COLO668 (cell line): ENCODE measurements around the gene VSIG4.

Experiments
- DNase-seq: peaks from one replicate; lab custom pipeline; 2025; ENCODE audit not compliant: unreplicated experiment; lab: John Stamatoyannopoulos, UW

The VSIG4 gene

GRCh38 chrX:66024092-66024467, 15.8 kb downstream of the VSIG4 start:
- DNase-seq: no peak

DNA sequence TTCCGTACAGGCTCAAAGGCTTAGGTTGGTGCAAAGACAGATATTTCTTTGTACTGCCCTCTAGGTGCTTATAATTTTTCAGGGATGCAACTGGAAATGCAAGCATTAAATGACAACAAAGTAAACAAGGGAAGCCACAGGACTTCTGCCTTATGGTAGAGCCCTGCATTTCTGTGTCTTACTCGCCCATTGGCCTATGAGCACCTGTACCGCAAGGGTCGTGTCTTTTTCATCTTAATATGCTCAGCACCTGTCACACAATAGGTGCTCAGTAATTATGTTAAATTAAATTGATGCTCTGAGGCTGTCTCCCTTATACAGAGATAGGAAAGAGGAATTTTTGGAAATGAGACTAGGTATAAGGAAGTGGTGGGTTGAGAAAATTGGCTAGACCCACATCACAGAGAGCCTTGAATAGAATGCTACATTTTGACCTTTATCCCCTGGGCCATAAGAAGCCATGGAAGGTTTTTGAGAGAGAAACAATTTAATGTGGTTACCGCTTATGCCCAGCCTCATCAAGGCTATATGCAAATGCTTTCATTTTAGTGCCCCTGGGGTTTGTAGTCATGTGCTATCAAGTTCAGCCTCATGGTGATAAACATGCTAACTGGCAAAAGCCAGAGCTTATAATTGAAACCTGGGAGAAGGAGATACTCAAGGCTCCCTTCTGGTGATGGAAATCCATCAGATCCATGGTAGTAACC, 16.3 kb downstream of the VSIG4 start:
- no peak for DNase-seq

- no peak for DNase-seq
Observed at GRCh38 chrX:66022632-66023384, 17.1 kb downstream of the VSIG4 start.

- no peak for DNase-seq
Observed at GRCh38 chrX:66021765-66022631, 17.9 kb downstream of the VSIG4 start.

DNA sequence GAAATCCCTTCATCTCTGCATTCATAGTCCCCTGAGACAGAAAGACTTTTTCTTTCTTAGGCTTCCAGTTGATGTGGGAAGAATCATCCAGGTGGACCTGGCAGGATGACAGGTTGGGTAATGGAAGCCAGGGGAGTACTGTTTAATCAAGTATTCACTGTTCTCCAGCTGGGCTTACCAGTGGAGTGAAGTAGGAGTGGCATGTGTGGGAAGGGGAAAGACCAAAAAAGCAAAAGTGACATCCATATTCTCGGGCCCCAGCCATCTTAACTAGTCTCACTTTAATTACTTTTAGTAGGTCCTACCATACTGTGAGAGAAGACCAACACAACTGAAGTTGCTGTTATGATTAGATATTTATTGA, 18.5 kb downstream of the VSIG4 start:
- no peak for DNase-seq

DNA sequence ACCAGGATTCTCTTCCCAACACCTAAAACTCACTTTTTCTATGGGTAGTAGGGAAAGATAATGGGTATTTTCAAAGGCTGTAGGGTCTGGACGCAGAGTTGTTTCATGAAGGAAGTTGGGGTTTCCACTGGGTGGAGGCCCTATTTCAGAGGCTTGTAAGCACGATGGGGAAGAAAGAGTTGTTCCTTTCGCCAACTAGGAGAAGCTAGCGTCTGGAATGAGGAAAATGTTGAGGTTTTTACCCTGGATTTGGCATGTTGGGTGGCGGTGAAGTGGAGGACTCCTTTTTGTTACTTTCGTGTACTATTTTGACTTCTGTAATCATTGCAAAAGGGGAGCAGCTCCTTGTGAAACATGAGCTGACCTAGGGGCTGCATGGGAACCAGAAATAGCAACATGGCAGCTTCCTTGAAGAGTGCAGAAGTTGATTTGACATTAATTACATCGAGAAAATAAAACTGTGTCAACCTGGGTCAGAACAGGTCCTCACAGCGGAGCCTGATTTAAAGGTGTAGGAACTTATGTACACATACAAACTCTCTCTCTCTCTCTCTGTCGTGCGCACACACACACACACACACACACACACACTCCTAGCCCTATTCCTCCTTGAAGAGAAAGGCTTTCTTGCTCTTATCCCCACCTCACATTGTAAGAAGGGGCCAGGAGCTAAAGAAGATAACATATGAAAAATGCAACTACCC, 19.1 kb downstream of the VSIG4 start:
- no peak for DNase-seq

DNA sequence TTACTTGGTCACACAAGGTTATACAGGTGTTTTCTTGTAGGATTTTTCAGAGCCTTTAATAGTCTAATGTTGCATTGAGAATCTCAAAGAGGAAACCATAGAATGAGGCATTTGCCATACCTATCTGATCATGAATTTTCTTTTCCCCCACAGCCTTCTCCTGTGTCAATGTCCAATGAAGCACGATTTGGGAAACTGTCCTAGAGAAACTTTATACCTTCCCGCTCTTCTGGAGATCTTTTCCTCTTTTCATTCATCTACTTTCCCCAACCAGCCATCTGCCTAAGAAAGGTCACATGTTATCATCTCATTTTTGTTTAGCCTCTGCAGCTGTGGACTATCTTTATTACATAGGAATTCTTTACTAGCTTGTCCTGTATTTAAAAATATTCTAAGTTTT, 19.9 kb downstream of the VSIG4 start:
- no peak for DNase-seq

DNA sequence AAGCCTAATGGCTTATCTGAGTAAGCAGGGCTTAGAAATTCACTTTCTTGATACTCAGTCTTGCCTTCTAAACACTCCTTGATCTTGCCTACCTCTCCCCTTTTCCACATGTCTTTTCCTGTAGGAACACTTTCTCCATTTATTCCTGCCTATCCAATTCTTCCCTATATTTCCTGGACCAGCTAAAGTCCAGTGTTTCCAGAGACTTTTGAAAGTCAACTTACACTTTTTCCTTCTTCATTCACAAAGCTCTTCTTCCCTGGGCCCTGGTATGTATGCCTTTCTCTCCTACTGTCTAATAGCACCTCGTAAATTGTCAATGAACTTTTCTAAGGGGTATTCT, 20.6 kb downstream of the VSIG4 start:
- DNase-seq: no peak

DNA sequence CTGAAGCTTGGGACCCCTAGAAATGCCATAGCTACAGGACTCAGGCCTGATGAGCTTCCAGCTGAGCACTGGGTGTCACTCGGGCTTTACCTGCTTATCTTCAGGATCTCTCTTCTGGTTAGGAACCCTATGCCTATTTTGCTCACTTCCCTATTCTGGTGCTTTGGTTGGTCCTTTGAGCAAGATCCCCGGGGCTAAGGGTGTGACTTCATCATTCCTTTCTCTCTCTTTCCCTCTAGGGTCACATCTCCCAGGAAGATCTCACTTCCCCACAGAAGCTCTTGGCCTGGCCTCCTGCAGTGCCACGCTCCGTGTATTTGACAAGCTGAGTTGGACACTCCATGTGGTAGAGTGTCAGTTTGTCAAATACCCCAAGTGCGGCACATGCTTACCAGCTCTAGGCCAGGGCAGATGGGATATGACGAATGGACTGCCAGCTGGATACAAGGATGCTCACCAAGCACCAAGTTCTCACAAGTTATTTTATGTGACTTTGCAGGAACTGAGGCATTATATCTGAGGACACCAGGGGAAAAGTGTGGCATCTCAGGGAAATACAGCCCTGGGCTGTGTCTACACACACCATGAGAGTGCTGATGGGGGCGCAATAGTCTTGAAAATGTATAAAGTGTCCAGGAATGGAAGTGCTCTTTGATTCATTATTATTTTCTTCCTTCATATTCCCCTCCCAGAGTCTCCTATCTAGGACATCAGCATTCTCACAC, 21.1 kb downstream of the VSIG4 start:
- no peak for DNase-seq

- DNase-seq: no peak
Observed at GRCh38 chrX:66017659-66018170, 22.2 kb downstream of the VSIG4 start.

DNA sequence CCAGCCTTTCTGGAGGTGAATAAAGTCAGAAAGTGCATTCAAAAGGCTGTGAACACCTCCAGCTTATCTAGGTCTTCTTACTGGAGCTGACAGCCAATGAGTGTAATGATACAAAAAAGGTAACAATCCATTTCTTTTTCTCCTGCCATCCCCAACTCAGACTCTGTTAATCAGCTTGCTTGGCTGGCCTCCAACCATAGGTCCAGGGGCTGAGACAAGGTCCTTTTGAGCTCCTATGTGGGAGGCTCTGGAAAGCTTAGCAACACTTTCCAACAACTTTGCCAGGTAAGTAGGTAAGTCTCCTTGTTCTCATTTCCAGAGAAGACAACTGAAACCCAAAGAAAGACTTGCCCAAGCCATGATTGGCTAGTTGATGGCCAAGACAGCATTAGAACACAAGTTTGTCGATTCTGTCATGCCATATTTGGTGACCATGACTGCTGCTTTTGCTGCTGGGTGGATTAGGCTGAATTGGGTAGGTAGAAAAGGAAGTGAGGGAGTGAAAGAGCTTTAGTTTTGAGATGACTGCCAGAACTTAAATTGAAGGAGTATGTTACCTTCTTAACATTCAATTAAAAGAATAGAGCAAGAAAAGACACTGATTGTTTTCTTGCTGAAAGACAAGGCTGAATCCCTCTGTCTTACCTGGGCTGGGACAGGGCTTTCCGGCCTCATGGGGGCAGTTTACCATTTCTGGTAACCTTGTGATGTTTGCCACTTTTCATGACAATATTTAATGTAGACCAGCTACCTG, 22.8 kb downstream of the VSIG4 start:
- no peak for DNase-seq

- DNase-seq: no peak
Observed at GRCh38 chrX:66015900-66016689, 23.8 kb downstream of the VSIG4 start.

GRCh38 chrX:66015152-66015831, 24.6 kb downstream of the VSIG4 start:
- DNase-seq: no peak

- no peak for DNase-seq
Observed at GRCh38 chrX:66014556-66014955, 25.3 kb downstream of the VSIG4 start.

DNA sequence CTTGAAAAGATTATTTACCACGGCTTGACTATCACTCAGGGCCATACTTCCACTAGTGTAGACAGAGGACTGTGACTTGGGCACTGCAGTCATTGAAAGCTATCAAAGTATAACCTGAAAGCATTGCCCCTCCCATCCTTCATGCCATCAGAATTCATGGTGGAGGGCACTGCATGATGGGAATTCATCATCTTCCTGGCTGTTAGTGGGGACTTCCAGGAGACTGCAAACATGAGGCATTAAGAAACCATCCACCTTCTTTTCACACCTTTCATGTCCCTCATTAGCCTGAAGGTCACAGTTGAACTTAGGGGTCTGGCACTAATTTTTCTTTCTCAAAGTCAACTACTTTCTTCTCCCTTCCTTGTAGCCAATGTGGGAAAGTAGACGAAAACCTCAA, 25.8 kb downstream of the VSIG4 start:
- DNase-seq: no peak

DNA sequence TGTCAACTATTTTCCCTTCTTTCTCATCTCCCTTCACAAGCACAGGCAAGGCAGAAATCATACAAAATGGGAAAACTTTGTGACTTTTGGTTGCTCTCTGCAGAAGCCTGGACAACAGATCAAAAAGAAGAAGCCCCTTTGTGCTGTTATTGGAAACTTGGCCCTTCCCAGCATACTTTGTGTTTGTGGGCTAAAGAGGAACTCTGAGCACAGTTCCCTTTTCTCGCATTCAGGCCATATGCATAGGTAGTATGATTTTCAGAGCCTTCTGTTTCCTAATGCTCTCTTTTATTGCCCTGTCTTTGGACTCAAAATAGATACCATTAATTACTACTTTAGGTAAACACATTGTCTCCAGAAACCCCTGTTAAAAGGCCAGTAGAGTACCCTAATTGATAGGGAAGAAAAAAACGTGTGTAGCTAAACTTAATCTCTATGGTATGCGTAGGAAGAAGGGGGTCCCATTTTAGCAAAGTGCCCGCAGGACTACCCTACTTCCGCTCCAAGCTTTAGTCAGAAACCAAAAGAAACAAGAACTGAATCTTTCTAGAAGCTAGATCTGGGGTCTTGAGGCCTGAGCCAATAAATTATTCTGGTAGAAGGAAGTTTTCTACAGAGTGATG, 26.6 kb downstream of the VSIG4 start:
- DNase-seq: no peak

- no peak for DNase-seq
Observed at GRCh38 chrX:66012094-66012534, 27.8 kb downstream of the VSIG4 start.
